CD4-positive, alpha-beta memory T cell (primary cell): Measurements from ENCODE around the gene CENPN. TPM values are rescaled to one million over a fixed set of nuclear protein-coding genes. Genes with fewer than 3 reads are reported as not detected.
A peak's percentile ranks its signal among the peaks of the same experiment; 100 is the strongest.

ENCODE experiments used
- CTCF ChIA-PET: fragments of 350-600 bp; sonication (Branson Sonifier 250); formaldehyde crosslinking; loops from one replicate; lab custom pipeline; 2021; ENCODE audit warnings: inconsistent platforms; ENCODE audit not compliant: partially characterized antibody; lab: Charles Lee
- POLR2A ChIA-PET: fragments of 350-600 bp; sonication (Branson Sonifier 250); formaldehyde crosslinking; loops from one replicate; lab custom pipeline; 2021; ENCODE audit not compliant: partially characterized antibody; lab: Charles Lee
- DNase-seq, 5 donors: peaks; one replicate each; pipeline versions ENCODE4 v3.0.0 to v3.0.0-alpha.2; 2020 to 2022; ENCODE audit warnings: mixed read lengths in 1 of 5
- H3K27ac ChIP-seq: one replicate; pipeline ENCODE4 v1.7.0; 2013; ENCODE audit warnings: low read depth, low read length
- H3K27me3 ChIP-seq: 2 replicates; pipeline ENCODE4 v1.7.0; 2013; ENCODE audit warnings: mild to moderate bottlenecking, low read length, moderate library complexity; ENCODE audit not compliant: insufficient read depth
- H3K36me3 ChIP-seq: 2 replicates; pipeline ENCODE4 v1.7.0; 2013; ENCODE audit warnings: mild to moderate bottlenecking, low read length, moderate library complexity; ENCODE audit not compliant: insufficient read depth
- H3K4me1 ChIP-seq: 2 replicates; pipeline ENCODE4 v1.7.0; 2013; ENCODE audit warnings: mild to moderate bottlenecking, low read length, moderate library complexity; ENCODE audit not compliant: insufficient read depth
- H3K4me3 ChIP-seq, 2 donors: one replicate each; pipeline ENCODE4 v1.7.0; 2013; ENCODE audit warnings: low read length in 2 of 2, mild to moderate bottlenecking in 1 of 2
- H3K9me3 ChIP-seq, 2 donors: one replicate each; pipeline ENCODE4 v1.7.0; 2013; ENCODE audit warnings: low read length in 2 of 2, control low read depth in 1 of 2; ENCODE audit not compliant: control insufficient read depth in 1 of 2
- H3K27ac Mint-ChIP-seq, 7 donors: one replicate each; pipeline ENCODE4 v1.8.0; 2020 to 2021; ENCODE audit warnings: mixed read lengths in 7 of 7, mild to moderate bottlenecking in 6 of 7, inconsistent platforms in 3 of 7, moderate library complexity in 3 of 7
- H3K27me3 Mint-ChIP-seq, 2 donors: one replicate each; pipeline ENCODE4 v1.8.0; 2020 to 2021; ENCODE audit warnings: mixed read lengths in 2 of 2
- H3K36me3 Mint-ChIP-seq, 2 donors: one replicate each; pipeline ENCODE4 v1.8.0; 2020 to 2021; ENCODE audit warnings: mixed read lengths in 2 of 2, inconsistent platforms in 1 of 2, mild to moderate bottlenecking in 1 of 2
- H3K4me1 Mint-ChIP-seq, 4 donors: one replicate each; pipeline ENCODE4 v1.8.0; 2020 to 2021; ENCODE audit warnings: mixed read lengths in 4 of 4, mild to moderate bottlenecking in 1 of 4
- H3K4me3 Mint-ChIP-seq, 8 donors: one replicate each; pipeline ENCODE4 v1.8.0; 2020 to 2021; ENCODE audit warnings: mixed read lengths in 8 of 8, mild to moderate bottlenecking in 7 of 8, moderate library complexity in 6 of 8, inconsistent platforms in 3 of 8
- H3K9me3 Mint-ChIP-seq, 8 donors: one replicate each; pipeline ENCODE4 v1.8.0; 2020 to 2021; ENCODE audit warnings: mixed read lengths in 8 of 8, mild to moderate bottlenecking in 5 of 8, inconsistent platforms in 3 of 8, moderate library complexity in 1 of 8
- intact Hi-C: fragments of 100-400 bp; cut with micrococcal nuclease; formaldehyde crosslinking; loops from one replicate; pipeline ENCODE4 v1.15.1; 2023
- polyA plus RNA-seq, 2 donors: library from polyadenylated mRNA; unstranded; fragments of 300-500 nt; fragmentation: Illumina TruSeq; gene quantifications; one replicate each; pipeline ENCODE4 v1.2.3, GENCODE V29; 2021
- total RNA-seq, 2 experiments: library from RNA; stranded (reverse); gene quantifications; one replicate each; pipeline ENCODE4 v1.2.3, GENCODE V29; 2021

Gene CENPN
- total and polyA plus RNA-seq, 4 experiments from 2014 or later = 2.9 to 4.0 (median 3.6) TPM

DNA sequence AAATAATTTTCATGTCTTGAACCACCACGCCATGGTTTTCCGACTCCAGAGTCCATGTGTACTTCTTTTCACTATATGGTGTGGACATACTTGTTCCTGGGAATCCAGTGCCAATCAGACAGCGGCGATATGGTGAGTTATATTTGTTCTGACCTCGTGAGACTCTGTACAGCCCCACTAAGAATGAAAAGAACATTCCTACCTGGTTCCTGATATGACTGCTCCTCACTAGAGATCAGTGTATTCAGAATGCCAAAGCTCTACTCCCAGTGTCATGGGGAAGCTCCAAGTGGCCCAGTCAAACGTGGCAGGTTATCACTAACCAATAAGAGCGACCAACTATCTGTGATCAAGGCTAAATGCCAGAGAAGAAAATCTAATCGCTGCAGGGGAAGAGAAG, 64.0 kb downstream of the CENPN start:
- Histone ChIP-seq H3K27ac (no peak overlapping the region), H3K9me3 (no peaks in the 10 kb centered on the region), H3K4me1 (peaks cover 1% of the 10 kb centered on the region), H3K36me3 (no peaks in the 10 kb centered on the region), H3K4me3 (no peak overlapping the region), H3K27me3 (no peaks in the 10 kb centered on the region)
- Mint-ChIP-seq H3K4me3 (peak overlapping the region in 1 of 8 donors; percentile 45), H3K9me3 (no peaks in the 10 kb centered on the region), H3K4me1 (peaks cover 0 to 3% (median 0%) of the 10 kb centered on the region in 4 donors), H3K36me3 (no peaks in the 10 kb centered on the region), H3K27me3 (peaks cover 0 to 2% of the 10 kb centered on the region in 2 donors), H3K27ac (no peak overlapping the region)
- intact Hi-C loops = no loop called here
- POLR2A ChIA-PET = no interaction called here
- CTCF ChIA-PET = no interaction called here
- no peak for DNase-seq

GRCh38 chr16:81071805-81072204, 64.8 kb downstream of the CENPN start:
- Mint-ChIP-seq H3K27me3 (peaks cover 0 to 2% of the 10 kb centered on the region in 2 donors), H3K27ac (no peak overlapping the region), H3K4me1 (peaks cover 0 to 1% (median 0%) of the 10 kb centered on the region in 4 donors), H3K36me3 (no peaks in the 10 kb centered on the region), H3K4me3 (no peak overlapping the region), H3K9me3 (no peaks in the 10 kb centered on the region)
- Histone ChIP-seq H3K27me3 (no peaks in the 10 kb centered on the region), H3K4me1 (peaks cover 6% of the 10 kb centered on the region), H3K9me3 (no peaks in the 10 kb centered on the region), H3K4me3 (no peak overlapping the region), H3K27ac (no peak overlapping the region), H3K36me3 (no peaks in the 10 kb centered on the region)
- no peak for DNase-seq
- POLR2A ChIA-PET = no interaction called here
- intact Hi-C loops = no loop called here
- CTCF ChIA-PET = interaction anchor here (1.4 to 3.3 kb wide), 2 partner anchors 11 to 36 kb away, joined by 3 to 17 read pairs; partner anchors contain the start of gene ATMIN

DNA sequence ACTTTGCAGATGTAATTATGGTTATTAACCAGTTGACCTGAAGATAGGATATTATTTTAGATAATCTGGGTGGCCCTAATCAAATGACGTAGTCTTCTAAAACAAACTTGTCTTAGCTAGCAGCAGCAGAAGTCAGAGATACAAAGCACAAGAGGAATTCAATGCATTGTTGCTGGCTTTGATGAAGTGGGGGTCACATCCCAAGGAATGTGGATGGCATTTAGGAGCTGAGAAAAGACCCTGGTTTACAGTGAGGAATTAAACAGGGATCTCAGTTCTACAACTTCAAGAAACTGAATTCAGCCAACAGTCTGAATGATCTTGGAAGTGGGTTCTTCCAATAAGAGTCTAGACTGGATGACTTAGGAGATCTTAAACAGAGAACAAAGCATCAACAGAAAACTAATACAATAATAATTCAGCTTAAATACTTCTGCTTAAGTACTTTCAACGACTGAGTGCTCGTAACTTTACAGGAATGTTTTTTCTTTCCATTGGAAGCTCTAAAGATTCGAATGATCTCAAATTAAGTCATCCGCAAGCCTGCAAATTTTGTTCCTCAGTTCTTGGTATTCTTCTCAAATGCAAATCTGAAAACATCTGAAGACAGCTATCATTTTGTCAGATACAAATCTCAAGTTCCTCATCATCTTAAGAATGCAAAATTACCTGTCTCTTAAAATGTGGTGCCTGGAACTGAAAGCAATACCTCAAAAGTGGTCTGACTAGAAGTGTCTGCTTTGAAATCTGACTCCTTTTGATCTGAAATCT, 66.7 kb downstream of the CENPN start:
- Histone ChIP-seq H3K9me3 (no peaks in the 10 kb centered on the region), H3K4me3 (no peak overlapping the region), H3K27ac (no peak overlapping the region), H3K27me3 (no peaks in the 10 kb centered on the region), H3K36me3 (no peaks in the 10 kb centered on the region), H3K4me1 (peaks cover 13% of the 10 kb centered on the region)
- H3K27ac Mint-ChIP-seq = no peak overlapping the region
- intact Hi-C loops = no loop called here
- no peaks in the 10 kb centered on the region for H3K9me3 Mint-ChIP-seq
- H3K4me3 Mint-ChIP-seq = no peak overlapping the region
- no peaks in the 10 kb centered on the region for H3K36me3 Mint-ChIP-seq
- H3K4me1 Mint-ChIP-seq = peaks cover 0 to 4% (median 1%) of the 10 kb centered on the region in 4 donors
- ChIA-PET POLR2A (no interaction called here), CTCF (interaction anchor here (1.2 to 3.3 kb wide), 2 partner anchors 37 to 39 kb away, joined by 3 to 17 read pairs; partner anchors contain the start of gene ATMIN)
- DNase-seq = no peak
- peaks cover 0 to 2% of the 10 kb centered on the region in 2 donors for H3K27me3 Mint-ChIP-seq

- no peaks in the 10 kb centered on the region for H3K9me3 ChIP-seq
- H3K27me3 Mint-ChIP-seq = peaks cover 0 to 2% of the 10 kb centered on the region in 2 donors
- no peaks in the 10 kb centered on the region for H3K9me3 Mint-ChIP-seq
- peak overlapping the region; percentile 95 for H3K27ac ChIP-seq
- no peaks in the 10 kb centered on the region for H3K27me3 ChIP-seq
- CTCF ChIA-PET = interaction anchor here (2.5 to 4.1 kb wide), 3 partner anchors 41 to 73 kb away, joined by 10 to 48 read pairs (median 13); partner anchors contain the start of genes ATMIN, CENPN and CMC2
- no peaks in the 10 kb centered on the region for H3K36me3 ChIP-seq
- peaks cover 13% of the 10 kb centered on the region for H3K4me1 ChIP-seq
- H3K4me1 Mint-ChIP-seq = peaks cover 0 to 4% (median 1%) of the 10 kb centered on the region in 4 donors
- H3K27ac Mint-ChIP-seq = no peak overlapping the region
- DNase-seq = peak; percentile 93 to 98 (median 95)
- no peaks in the 10 kb centered on the region for H3K36me3 Mint-ChIP-seq
- POLR2A ChIA-PET = interaction anchor here (0.8 to 3.5 kb wide), 10 partner anchors 11 to 654 kb away, joined by 3 to 37 read pairs (median 6); partner anchors contain the start of genes ATMIN, CENPN, CMC2 and GAN
- peak overlapping the region; percentile 59 to 75 for H3K4me3 ChIP-seq
- H3K4me3 Mint-ChIP-seq = no peak overlapping the region
- intact Hi-C loops = loop anchor here (1.0 to 5.0 kb wide), 5 partner anchors 20 to 671 kb away; partner anchors contain the start of genes ATMIN, CDYL2, CENPN and GCSH
These were observed 69.6 kb downstream of the CENPN start for GRCh38 chr16:81076566-81077075.

DNA sequence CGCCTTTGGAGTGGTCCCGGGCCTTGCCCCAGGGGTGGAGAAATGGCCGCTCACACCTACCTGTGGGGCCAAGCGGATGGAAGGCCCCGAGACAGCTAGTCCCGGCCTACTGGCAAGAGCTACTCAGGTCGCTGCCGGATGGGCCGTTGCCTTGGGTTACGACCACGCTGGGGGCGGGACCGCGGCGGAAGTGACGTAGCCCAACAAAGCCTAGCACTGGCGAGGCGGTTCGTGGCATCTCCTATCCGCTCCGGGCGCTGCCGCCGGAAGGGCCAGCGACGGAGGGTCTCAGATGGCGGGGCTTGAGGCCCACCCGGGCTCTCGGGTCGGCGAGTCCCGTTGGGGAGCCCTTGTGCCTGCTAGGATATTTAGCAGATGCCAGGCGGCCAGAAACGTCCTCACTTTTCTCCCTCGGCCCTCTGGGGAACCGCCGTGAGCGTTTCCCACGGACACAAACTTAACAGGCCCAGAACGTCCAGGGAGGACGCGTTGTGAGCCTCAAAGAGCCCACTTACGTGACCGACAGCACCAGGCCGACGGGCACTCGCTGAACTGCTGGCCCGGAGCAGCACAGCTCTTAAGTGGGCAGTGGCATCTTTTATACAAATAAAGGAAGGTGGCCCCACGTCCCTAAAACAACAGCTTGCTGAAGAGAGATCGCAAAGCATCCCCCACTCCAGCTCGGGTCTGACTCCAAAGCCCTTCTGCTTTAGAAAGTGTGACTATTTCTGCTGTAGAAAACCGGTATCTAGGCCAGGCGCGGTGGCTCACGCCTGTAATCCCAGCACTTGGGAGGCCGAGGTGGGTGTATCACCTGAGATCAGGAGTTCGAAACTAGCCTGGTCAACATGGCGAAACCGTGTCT, 70.3 kb downstream of the CENPN start, which contains the start of gene C16orf46:
C16orf46 (minus strand) TSS at position 163 of the 865 bp plus-strand sequence. CDS start 13,283 bp downstream, outside the sequence.
- H3K36me3 ChIP-seq = no peaks in the 10 kb centered on the region
- POLR2A ChIA-PET = interaction anchor here (0.5 to 3.5 kb wide), 11 partner anchors 11 to 237 kb away, joined by 3 to 37 read pairs (median 4); partner anchors contain the start of genes ATMIN, CENPN, CMC2 and GAN
- no peaks in the 10 kb centered on the region for H3K9me3 Mint-ChIP-seq
- H3K27ac ChIP-seq = peak within 1 kb of the TSS; percentile 95
- H3K27ac Mint-ChIP-seq = peak within 1 kb of the TSS in 2 of 7 donors; percentile 25 to 66
- peaks cover 0 to 4% (median 1%) of the 10 kb centered on the region in 4 donors for H3K4me1 Mint-ChIP-seq
- H3K9me3 ChIP-seq = no peaks in the 10 kb centered on the region
- no peaks in the 10 kb centered on the region for H3K36me3 Mint-ChIP-seq
- peak; percentile 96 to 99 (median 96) for DNase-seq
- H3K4me3 Mint-ChIP-seq = peak within 1 kb of the TSS in 1 of 8 donors; percentile 20
- CTCF ChIA-PET = interaction anchor here (2.5 to 4.1 kb wide), 3 partner anchors 42 to 73 kb away, joined by 10 to 48 read pairs (median 13); partner anchors contain the start of genes ATMIN, CENPN and CMC2
- intact Hi-C loops = loop anchor here (1.0 to 5.0 kb wide), 5 partner anchors 19 to 670 kb away; partner anchors contain the start of genes ATMIN, CDYL2, CENPN and GCSH
- H3K27me3 ChIP-seq = no peaks in the 10 kb centered on the region
- peaks cover 13% of the 10 kb centered on the region for H3K4me1 ChIP-seq
- H3K27me3 Mint-ChIP-seq = no peaks in the 10 kb centered on the region
- peak within 1 kb of the TSS; percentile 59 to 75 for H3K4me3 ChIP-seq

DNA sequence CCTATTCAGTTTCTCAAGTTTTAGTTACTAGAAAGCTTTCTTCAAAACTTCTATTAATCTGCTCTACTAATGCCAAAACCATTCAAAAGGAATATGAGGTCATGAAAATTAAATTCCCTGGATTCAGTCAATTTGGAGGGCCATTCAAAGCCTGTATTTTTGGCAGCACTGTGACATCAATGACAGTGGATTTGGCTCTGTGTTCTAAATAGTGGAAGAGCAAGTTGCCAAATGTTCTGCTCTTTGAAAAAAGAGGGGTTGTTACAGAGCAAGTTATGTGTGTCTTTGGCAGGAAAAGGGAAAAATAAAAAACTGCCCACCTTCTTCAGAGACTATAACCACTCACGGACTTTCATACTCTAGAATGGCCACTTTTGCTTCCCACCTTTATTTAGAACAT, 73.2 kb downstream of the CENPN start:
- Mint-ChIP-seq H3K4me3 (peak overlapping the region in 1 of 8 donors; percentile 62), H3K9me3 (no peaks in the 10 kb centered on the region)
- POLR2A ChIA-PET = no interaction called here

More for the DNA sequence above, 73.2 kb downstream of the CENPN start:
- no peak overlapping the region for H3K27ac ChIP-seq
- H3K27me3 ChIP-seq = no peaks in the 10 kb centered on the region
- no peak overlapping the region for H3K4me3 ChIP-seq
- intact Hi-C loops = no loop called here
- H3K36me3 Mint-ChIP-seq = no peaks in the 10 kb centered on the region
- peaks cover 0 to 4% (median 1%) of the 10 kb centered on the region in 4 donors for H3K4me1 Mint-ChIP-seq
- H3K4me1 ChIP-seq = peaks cover 13% of the 10 kb centered on the region
- H3K27me3 Mint-ChIP-seq = no peaks in the 10 kb centered on the region
- no peaks in the 10 kb centered on the region for H3K9me3 ChIP-seq
- H3K27ac Mint-ChIP-seq = peak overlapping the region in 2 of 7 donors; percentile 6 to 36
- no peaks in the 10 kb centered on the region for H3K36me3 ChIP-seq
- no peak for DNase-seq
- CTCF ChIA-PET = no interaction called here
